OCI-LY3 (cell line): ENCODE results near the gene PSMA5.

ENCODE experiments used
- H2AFZ ChIP-seq: fragments of 200-600, 300-600 bp; shearing (Covaris generic); 2 replicates; pipeline ENCODE4 v1.6.0; 2014; ENCODE audit warnings: antibody characterized with exemption, low read depth, low read length
- H3K27ac ChIP-seq: fragments of 200-600, 300-600 bp; sonication (generic); 2 replicates; pipeline ENCODE4 v1.5.1; 2014; ENCODE audit warnings: mild to moderate bottlenecking, low read length, moderate library complexity, mixed read lengths
- H3K27me3 ChIP-seq: fragments of 200-600, 300-600 bp; sonication (generic); 2 replicates; pipeline ENCODE4 v1.6.1; 2014; ENCODE audit warnings: low read depth, low read length, mixed read lengths
- H3K36me3 ChIP-seq: fragments of 200-600, 300-600 bp; sonication (generic); replicated peaks from 2 replicates; pipeline ENCODE3; 2014; ENCODE audit warnings: low read depth, low read length, mixed read lengths
- H3K4me1 ChIP-seq: fragments of 300-600, 200-600 bp; sonication (generic); 2 replicates; pipeline ENCODE4 v1.6.1; 2014; ENCODE audit warnings: low read length, mixed read lengths
- H3K4me2 ChIP-seq: fragments of 200-600, 300-600 bp; sonication (generic); 2 replicates; pipeline ENCODE4 v1.6.1; 2014; ENCODE audit warnings: low read length, mixed read lengths
- H3K4me3 ChIP-seq: fragments of 300-600, 200-600 bp; sonication (generic); 2 replicates; pipeline ENCODE4 v1.5.1; 2014; ENCODE audit warnings: antibody characterized with exemption, mild to moderate bottlenecking, low read length, moderate library complexity
- H3K79me2 ChIP-seq: fragments of 300-600, 200-600 bp; shearing (Covaris generic); 2 replicates; pipeline ENCODE4 v1.6.1; 2014; ENCODE audit warnings: mild to moderate bottlenecking, low read length, mixed read lengths
- H3K9ac ChIP-seq: fragments of 300-600, 200-600 bp; shearing (Covaris generic); 2 replicates; pipeline ENCODE4 v1.6.0; 2014; ENCODE audit warnings: mild to moderate bottlenecking, low read length, moderate library complexity
- H3K9me3 ChIP-seq: fragments of 200-600, 300-600 bp; shearing (Covaris generic); 2 replicates; pipeline ENCODE4 v1.6.1; 2014; ENCODE audit warnings: low read length, mixed read lengths; ENCODE audit not compliant: insufficient read depth
- H4K20me1 ChIP-seq: fragments of 200-600, 300-600 bp; sonication (generic); 2 replicates; pipeline ENCODE4 v1.6.1; 2016; ENCODE audit warnings: low read length, mixed read lengths; ENCODE audit not compliant: insufficient read depth
- EZH2phosphoT487 ChIP-seq: fragments of 200-600 bp; shearing (Covaris generic); IDR thresholded peaks from 2 replicates; pipeline ENCODE4 v1.6.1; 2018; ENCODE audit warnings: antibody characterized with exemption, mixed run types, low read depth
- TF ChIP-seq, protein P1 (sequence below): fragments of 200-600, 300-600 bp; sonication (generic); IDR thresholded peaks from 2 replicates; pipeline ENCODE4 v1.5.1; 2014; ENCODE audit warnings: antibody characterized with exemption, low read length, low read depth

PSMA5 gene

DNA sequence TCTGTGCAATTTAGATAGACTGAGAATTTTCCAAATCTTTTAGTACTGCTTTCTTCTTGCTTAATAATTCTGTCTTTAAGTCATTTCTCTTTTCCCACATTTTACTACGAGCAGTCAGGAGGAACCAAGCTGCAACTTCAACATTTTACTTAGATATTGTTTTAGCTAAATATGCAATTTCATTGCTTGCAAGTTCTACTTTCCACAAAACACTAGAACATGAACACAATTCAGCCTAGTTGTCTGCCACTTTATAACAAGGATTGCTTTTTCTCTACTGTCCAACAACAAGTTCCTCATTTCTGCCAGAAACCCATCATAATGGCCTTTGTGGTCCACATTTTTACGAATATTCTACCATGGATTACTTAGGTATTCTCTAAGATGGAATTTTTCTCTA lies 65.2 kb downstream of the PSMA5 start:
- Histone ChIP-seq H3K36me3 (no peaks in the 10 kb centered on the region), H3K9ac (no peak overlapping the region), H3K4me2 (no peak overlapping the region), H3K4me3 (no peak overlapping the region), H3K27ac (no peak overlapping the region), H4K20me1 (no peaks in the 10 kb centered on the region), H3K79me2 (no peaks in the 10 kb centered on the region), H3K27me3 (0 out of 2 replicates have a peak, but pooled peaks cover 9% of the 10 kb centered on the region), H2AFZ (no peak overlapping the region), H3K4me1 (no peaks in the 10 kb centered on the region), H3K9me3 (no peaks in the 10 kb centered on the region)
- no peak for TF ChIP-seq EZH2phosphoT487
- TF ChIP-seq, protein P1, sequence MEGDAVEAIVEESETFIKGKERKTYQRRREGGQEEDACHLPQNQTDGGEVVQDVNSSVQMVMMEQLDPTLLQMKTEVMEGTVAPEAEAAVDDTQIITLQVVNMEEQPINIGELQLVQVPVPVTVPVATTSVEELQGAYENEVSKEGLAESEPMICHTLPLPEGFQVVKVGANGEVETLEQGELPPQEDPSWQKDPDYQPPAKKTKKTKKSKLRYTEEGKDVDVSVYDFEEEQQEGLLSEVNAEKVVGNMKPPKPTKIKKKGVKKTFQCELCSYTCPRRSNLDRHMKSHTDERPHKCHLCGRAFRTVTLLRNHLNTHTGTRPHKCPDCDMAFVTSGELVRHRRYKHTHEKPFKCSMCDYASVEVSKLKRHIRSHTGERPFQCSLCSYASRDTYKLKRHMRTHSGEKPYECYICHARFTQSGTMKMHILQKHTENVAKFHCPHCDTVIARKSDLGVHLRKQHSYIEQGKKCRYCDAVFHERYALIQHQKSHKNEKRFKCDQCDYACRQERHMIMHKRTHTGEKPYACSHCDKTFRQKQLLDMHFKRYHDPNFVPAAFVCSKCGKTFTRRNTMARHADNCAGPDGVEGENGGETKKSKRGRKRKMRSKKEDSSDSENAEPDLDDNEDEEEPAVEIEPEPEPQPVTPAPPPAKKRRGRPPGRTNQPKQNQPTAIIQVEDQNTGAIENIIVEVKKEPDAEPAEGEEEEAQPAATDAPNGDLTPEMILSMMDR = no peak

- H2AFZ ChIP-seq = no peak overlapping the region
- H3K36me3 ChIP-seq = no peaks in the 10 kb centered on the region
- H3K27ac ChIP-seq = no peak overlapping the region
- no peak overlapping the region for H3K4me2 ChIP-seq
- no peaks in the 10 kb centered on the region for H3K4me1 ChIP-seq
- H3K9ac ChIP-seq = no peak overlapping the region
- no peaks in the 10 kb centered on the region for H4K20me1 ChIP-seq
- TF ChIP-seq, protein P1 = no peak
- no peak for TF ChIP-seq EZH2phosphoT487
- no peaks in the 10 kb centered on the region for H3K79me2 ChIP-seq
- H3K27me3 ChIP-seq = peaks cover 16% of the 10 kb centered on the region; the same call in 1 of the 2 replicates
- no peak overlapping the region for H3K4me3 ChIP-seq
- no peaks in the 10 kb centered on the region for H3K9me3 ChIP-seq
These were observed 68.6 kb downstream of the PSMA5 start for GRCh38 chr1:109357616-109358015.

GRCh38 chr1:109356915-109357314 lies 69.3 kb downstream of the PSMA5 start:
- TF ChIP-seq, protein P1 = no peak
- TF ChIP-seq EZH2phosphoT487 = no peak
- Histone ChIP-seq H3K9ac (no peak overlapping the region), H3K27me3 (peaks cover 16% of the 10 kb centered on the region; the same call in 1 of the 2 replicates), H3K27ac (no peak overlapping the region), H3K36me3 (no peaks in the 10 kb centered on the region), H3K4me1 (no peaks in the 10 kb centered on the region), H3K4me2 (no peak overlapping the region), H3K4me3 (no peak overlapping the region), H2AFZ (no peak overlapping the region), H4K20me1 (no peaks in the 10 kb centered on the region), H3K9me3 (no peaks in the 10 kb centered on the region), H3K79me2 (no peaks in the 10 kb centered on the region)

DNA sequence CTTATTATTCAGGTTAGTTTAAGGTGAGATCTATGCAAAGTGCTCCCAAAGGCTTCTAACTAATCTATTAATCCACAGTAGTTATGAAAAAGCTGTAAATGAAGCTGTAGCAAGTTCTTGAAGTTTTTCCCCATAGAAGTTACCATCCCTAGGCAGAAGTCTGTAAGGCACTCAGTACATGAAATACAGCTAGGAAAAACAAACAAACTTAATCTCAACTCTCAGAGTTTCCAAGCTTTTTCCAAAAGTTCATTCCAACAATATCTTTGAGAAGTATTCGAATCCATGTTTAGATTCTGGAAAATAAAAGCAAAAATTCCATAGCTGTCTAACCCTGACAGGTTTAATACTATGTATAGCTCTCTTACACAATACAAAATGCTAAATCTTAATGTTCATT lies 69.7 kb downstream of the PSMA5 start:
- H3K27me3 ChIP-seq = peaks cover 16% of the 10 kb centered on the region; the same call in 1 of the 2 replicates
- no peaks in the 10 kb centered on the region for H3K36me3 ChIP-seq
- H3K4me2 ChIP-seq = no peak overlapping the region
- H4K20me1 ChIP-seq = no peaks in the 10 kb centered on the region
- H3K27ac ChIP-seq = no peak overlapping the region
- H3K9ac ChIP-seq = no peak overlapping the region
- H3K9me3 ChIP-seq = no peaks in the 10 kb centered on the region
- no peak overlapping the region for H3K4me3 ChIP-seq
- TF ChIP-seq EZH2phosphoT487 = no peak
- TF ChIP-seq, protein P1 = no peak
- no peaks in the 10 kb centered on the region for H3K79me2 ChIP-seq
- no peak overlapping the region for H2AFZ ChIP-seq
- H3K4me1 ChIP-seq = no peaks in the 10 kb centered on the region
